ENCODE measurements around the gene ALPL. TPM values are rescaled to one million over a fixed set of nuclear protein-coding genes. Genes with fewer than 3 reads are reported as not detected.

ALPL gene
- total RNA-seq, 1 donor from 2014 or later: 123 TPM

GRCh38 chr1:21608798-21609197 is 99.6 kb downstream of the ALPL start:
- H3K4me1 ChIP-seq: no peaks in the 10 kb centered on the region
- no peaks in the 10 kb centered on the region for H3K27me3 ChIP-seq (ENCODE audit: low read depth)
- intact Hi-C loops (cut with DNase I): no loop called here
- ATAC-seq: no peak
- DNase-seq: no peak
- no peaks in the 10 kb centered on the region for H3K36me3 ChIP-seq
- TF ChIP-seq CTCF (IDR thresholded peaks at IDR 0.05): no peak
- H3K9me3 ChIP-seq: no peaks in the 10 kb centered on the region
- H3K27ac ChIP-seq: no peak overlapping the region
- no peak overlapping the region for H3K4me3 ChIP-seq

GRCh38 chr1:21610027-21610426 is 100.8 kb downstream of the ALPL start:
- no peak for TF ChIP-seq CTCF (IDR thresholded peaks at IDR 0.05)
- Histone ChIP-seq H3K27me3 (ENCODE audit: low read depth) (no peaks in the 10 kb centered on the region), H3K4me1 (no peaks in the 10 kb centered on the region), H3K36me3 (no peaks in the 10 kb centered on the region), H3K4me3 (no peak overlapping the region), H3K27ac (no peak overlapping the region), H3K9me3 (no peaks in the 10 kb centered on the region)
- no peak for DNase-seq
- no peak for ATAC-seq
- intact Hi-C loops (cut with DNase I): no loop called here

GRCh38 chr1:21610989-21611785 is 102.0 kb downstream of the ALPL start:
- no peak for ATAC-seq
- H3K27me3 ChIP-seq (ENCODE audit: low read depth): no peaks in the 10 kb centered on the region
- H3K9me3 ChIP-seq: no peaks in the 10 kb centered on the region
- intact Hi-C loops (cut with DNase I): no loop called here
- H3K4me3 ChIP-seq: no peak overlapping the region
- no peaks in the 10 kb centered on the region for H3K36me3 ChIP-seq
- TF ChIP-seq CTCF (IDR thresholded peaks at IDR 0.05): no peak
- H3K27ac ChIP-seq: no peak overlapping the region
- DNase-seq: no peak
- H3K4me1 ChIP-seq: no peaks in the 10 kb centered on the region

GRCh38 chr1:21612057-21612456 is 102.8 kb downstream of the ALPL start:
- H3K4me3 ChIP-seq: no peak overlapping the region

GRCh38 chr1:21613072-21613867 is 104.0 kb downstream of the ALPL start:
- Histone ChIP-seq H3K27me3 (ENCODE audit: low read depth) (no peaks in the 10 kb centered on the region), H3K4me1 (no peaks in the 10 kb centered on the region), H3K4me3 (no peak overlapping the region), H3K36me3 (no peaks in the 10 kb centered on the region), H3K27ac (no peak overlapping the region), H3K9me3 (no peaks in the 10 kb centered on the region)
- intact Hi-C loops (cut with DNase I): no loop called here
- DNase-seq (no peak), ATAC-seq (no peak)
- TF ChIP-seq CTCF (IDR thresholded peaks at IDR 0.05): no peak

More at GRCh38 chr1:21612057-21612456, 102.8 kb downstream of the ALPL start:
- Histone ChIP-seq H3K36me3 (no peaks in the 10 kb centered on the region), H3K27ac (no peak overlapping the region), H3K27me3 (ENCODE audit: low read depth) (no peaks in the 10 kb centered on the region), H3K9me3 (no peaks in the 10 kb centered on the region), H3K4me1 (no peaks in the 10 kb centered on the region)
- intact Hi-C loops (cut with DNase I): no loop called here
- ATAC-seq: no peak
- DNase-seq: no peak
- no peak for TF ChIP-seq CTCF (IDR thresholded peaks at IDR 0.05)

All from lower lobe of right lung (tissue), 2 donors.